AG04449 (cell line): ENCODE results near the gene NELL1.

Experiments used
- CTCF ChIA-PET: fragments of 350-600 bp; formaldehyde crosslinking; extraction: SDS; loops from one replicate; lab custom pipeline; 2021; ENCODE audit warnings: antibody characterized with exemption; lab: Yijun Ruan, JAX
- POLR2A ChIA-PET: fragments of 400-600, 350-600 bp; formaldehyde crosslinking; extraction: SDS; loops from one replicate; lab custom pipeline; 2020; ENCODE audit warnings: antibody characterized with exemption, inconsistent platforms; lab: Yijun Ruan, JAX
- DNase-seq: peaks from one replicate; pipeline ENCODE4 v3.0.0-alpha.2; 2010; ENCODE audit warnings: low read depth, low spot score
- H3K4me3 ChIP-seq: 2 replicates; pipeline ENCODE4 v1.5.1; 2011; ENCODE audit warnings: low read depth, mild to moderate bottlenecking, control low read depth, low read length
- TF ChIP-seq, protein P1 (sequence below): IDR thresholded peaks from one replicate; pipeline ENCODE4 v1.5.1; 2011; ENCODE audit warnings: mild to moderate bottlenecking, moderate library complexity, low read length, control low read depth, inconsistent platforms; ENCODE audit not compliant: insufficient read depth; ENCODE audit errors: missing control alignments

The NELL1 gene

DNA sequence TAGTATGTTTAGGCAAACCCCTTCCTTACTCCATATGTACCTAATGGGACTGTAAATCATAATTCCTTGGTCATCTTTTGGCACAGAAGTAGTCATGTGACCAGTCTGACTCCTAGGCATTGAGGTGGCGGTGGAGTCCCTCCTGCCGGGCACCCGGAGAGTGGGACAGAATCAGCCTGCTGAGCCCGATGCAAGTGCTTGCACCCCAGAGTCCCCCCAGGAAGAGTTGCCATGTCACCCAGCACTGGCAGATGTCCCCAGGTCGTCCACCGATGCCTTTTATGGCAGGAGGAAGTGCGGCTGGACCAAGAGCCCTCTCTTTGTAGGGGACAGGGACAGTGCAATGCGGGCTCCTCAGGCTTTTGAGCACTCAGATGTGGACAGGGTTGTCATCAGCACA lies 500.3 kb downstream of the NELL1 start:
- no peak for DNase-seq
- ChIA-PET POLR2A (no interaction called here), CTCF (no interaction called here)
- TF ChIP-seq, protein P1, sequence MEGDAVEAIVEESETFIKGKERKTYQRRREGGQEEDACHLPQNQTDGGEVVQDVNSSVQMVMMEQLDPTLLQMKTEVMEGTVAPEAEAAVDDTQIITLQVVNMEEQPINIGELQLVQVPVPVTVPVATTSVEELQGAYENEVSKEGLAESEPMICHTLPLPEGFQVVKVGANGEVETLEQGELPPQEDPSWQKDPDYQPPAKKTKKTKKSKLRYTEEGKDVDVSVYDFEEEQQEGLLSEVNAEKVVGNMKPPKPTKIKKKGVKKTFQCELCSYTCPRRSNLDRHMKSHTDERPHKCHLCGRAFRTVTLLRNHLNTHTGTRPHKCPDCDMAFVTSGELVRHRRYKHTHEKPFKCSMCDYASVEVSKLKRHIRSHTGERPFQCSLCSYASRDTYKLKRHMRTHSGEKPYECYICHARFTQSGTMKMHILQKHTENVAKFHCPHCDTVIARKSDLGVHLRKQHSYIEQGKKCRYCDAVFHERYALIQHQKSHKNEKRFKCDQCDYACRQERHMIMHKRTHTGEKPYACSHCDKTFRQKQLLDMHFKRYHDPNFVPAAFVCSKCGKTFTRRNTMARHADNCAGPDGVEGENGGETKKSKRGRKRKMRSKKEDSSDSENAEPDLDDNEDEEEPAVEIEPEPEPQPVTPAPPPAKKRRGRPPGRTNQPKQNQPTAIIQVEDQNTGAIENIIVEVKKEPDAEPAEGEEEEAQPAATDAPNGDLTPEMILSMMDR, result no peak
- no peak overlapping the region for H3K4me3 ChIP-seq

DNA sequence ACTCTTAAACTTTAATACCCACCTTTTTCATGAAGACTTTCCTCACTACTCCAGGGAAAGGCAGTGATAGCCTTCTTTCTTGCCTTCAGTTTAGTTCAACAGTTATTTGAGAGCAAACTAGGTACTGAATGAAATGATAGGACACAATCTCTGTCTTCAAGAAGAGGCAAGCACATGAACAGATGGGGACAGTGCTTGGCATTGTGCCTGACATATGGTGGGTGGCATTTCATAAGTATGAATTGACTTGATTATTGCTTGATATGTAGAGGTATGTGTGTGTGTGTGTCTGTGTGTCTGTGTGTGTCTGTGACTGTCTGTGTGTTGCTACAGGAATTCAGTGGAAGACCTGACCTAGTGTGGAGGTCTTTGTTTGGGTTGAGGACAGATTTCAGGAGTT lies 504.1 kb downstream of the NELL1 start:
- DNase-seq, result no peak
- H3K4me3 ChIP-seq, result no peak overlapping the region
- CTCF ChIA-PET, result no interaction called here
- TF ChIP-seq, protein P1, result no peak
- POLR2A ChIA-PET, result no interaction called here

DNA sequence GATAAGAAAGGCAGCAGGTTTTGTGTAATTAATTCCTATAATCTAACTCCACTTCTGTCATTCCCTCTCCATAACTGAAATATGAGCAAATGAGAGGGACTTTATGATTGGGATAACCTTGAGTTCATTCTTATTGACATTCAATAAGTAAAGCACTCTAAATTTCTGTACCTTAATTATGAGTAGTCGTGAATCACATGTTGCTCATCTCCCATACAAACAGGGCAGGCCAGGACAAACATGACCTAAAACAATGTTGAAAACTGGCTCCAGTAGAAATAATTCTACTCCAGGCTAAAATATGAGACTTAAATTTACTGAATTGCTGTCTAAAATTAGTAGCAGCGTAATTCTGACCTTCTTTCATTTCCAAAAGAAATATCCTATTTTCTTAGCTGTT lies 505.4 kb downstream of the NELL1 start:
- POLR2A ChIA-PET, result no interaction called here
- no peak overlapping the region for H3K4me3 ChIP-seq
- TF ChIP-seq, protein P1, result no peak
- no peak for DNase-seq
- CTCF ChIA-PET, result no interaction called here

DNA sequence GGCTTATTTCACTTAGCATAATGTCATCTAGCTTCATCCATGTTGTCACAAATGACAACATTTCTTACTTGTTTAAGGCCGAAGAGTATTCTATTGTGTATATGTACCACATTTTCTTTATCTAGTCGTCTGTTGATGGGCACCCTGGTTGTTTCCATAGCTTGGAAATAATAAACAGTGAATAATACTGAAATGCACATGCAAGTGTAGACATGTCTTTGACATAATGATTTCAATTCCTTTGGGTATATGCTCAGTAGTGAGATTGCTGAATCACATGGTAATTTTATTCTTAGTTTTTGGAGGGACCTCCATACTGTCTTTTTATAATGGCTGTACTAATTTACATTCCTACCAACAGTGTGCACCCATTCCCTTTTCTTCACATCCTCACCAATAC lies 508.0 kb downstream of the NELL1 start:
- no peak overlapping the region for H3K4me3 ChIP-seq
- no peak for DNase-seq
- TF ChIP-seq, protein P1, result no peak
- CTCF ChIA-PET, result no interaction called here
- POLR2A ChIA-PET, result no interaction called here

DNA sequence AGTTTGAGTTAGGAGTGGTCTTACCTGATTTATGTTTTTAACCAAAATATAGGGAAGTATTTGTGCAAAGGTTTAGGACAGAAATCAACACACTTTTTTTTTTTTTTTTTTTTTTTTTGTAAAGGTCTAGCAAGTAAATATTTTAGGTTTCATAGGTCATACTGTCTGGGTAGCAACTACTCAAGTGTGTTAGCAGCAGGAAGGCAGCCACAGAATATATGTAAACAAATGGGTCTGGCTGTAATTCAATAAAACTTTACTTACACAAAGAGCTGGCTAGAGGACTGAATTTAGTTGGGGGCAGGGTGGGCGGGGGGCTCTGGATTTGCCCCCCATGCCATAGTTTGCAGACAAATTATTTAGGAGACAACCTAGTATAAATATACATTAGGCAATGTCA lies 510.4 kb downstream of the NELL1 start:
- DNase-seq, result no peak
- ChIA-PET POLR2A (no interaction called here), CTCF (no interaction called here)
- no peak overlapping the region for H3K4me3 ChIP-seq
- TF ChIP-seq, protein P1, result no peak

DNA sequence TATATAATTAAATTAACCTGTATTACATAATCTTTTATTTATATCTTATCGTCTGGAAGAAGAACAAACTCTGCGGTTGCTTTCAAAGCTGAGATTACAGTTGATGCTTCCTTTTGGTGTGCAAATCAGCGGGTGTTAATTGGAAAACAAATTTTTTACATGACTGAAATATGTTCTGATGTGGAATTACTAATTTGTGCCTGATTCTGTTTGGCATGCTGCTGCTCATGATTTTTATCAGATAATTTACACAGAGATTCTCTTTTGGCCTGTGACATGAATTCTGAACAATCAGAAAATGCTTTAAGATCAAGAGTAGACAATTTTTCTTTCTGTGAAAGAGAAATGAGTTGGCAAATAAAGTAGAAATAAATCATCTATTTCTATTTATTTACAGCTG lies 510.8 kb downstream of the NELL1 start:
- TF ChIP-seq, protein P1, result no peak
- DNase-seq, result no peak
- no peak overlapping the region for H3K4me3 ChIP-seq
- CTCF ChIA-PET, result no interaction called here
- POLR2A ChIA-PET, result no interaction called here
